Measurements from ENCODE around the gene CHMP4A. TPM values are rescaled to one million over a fixed set of nuclear protein-coding genes. Genes with fewer than 3 reads are reported as not detected.

The CHMP4A gene
- total and polyA plus RNA-seq, 2 of the 13 experiments (the other 11 are each of a cell fraction or from before 2014, with no cell fraction given) = 83.6 to 113 TPM

DNA sequence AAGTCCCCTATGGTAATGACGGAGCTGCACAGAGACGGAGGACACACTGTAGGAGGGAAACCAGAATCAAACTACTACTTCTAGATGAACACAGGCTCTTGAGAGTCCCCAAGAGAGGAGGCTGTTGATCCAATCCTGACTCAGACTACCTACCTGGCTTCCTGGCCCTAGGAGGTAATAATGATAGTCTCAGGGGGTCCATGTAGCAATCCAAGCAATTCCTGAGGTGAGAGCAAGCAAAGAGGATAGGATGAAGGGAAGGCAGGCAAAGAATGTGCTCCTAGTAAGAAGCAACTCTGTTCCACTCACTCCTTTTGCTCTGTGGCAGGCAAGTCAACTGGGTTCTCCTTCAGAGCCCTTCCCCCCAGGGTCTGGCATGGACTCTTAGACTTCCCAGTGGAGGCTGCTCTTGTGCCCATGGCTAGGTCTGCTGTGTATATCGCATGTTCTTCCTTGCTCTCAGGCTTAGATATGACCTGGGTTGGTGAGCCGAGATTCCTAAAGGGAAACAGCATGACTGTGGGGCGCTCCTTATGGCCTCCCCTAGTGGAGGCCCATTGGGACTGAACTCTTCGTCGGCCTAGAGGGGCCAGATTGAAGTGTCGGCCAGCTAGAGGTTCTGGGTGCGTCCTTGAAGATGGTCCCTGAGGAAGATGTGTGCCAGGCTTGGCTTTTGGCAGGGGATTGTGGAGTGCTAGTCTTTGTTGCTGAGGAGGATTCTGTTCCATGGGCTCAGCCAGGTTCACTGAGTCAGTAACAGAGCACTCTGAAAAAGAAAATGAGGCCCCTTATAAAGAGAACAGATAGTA, 27.0 kb upstream of the CHMP4A start (continued):
- TF ChIP-seq PHF20 (CRISPR knock-in tag; IDR thresholded peaks at IDR 0.05) (0 out of 2 replicates have a peak, but pooled peaks have one; percentile 37), ZC3H13 (CRISPR knock-in tag; IDR thresholded peaks at IDR 0.05) (peak; percentile 25; the same call in 1 of the 2 replicates), SNAPC5 (CRISPR knock-in tag; IDR thresholded peaks at IDR 0.05; ENCODE audit: borderline replicate concordance) (no peak), POLR2AphosphoS5 (IDR thresholded peaks at IDR 0.05; ENCODE audit: low read depth, low read length) (peak; percentile 37; the same call in 1 of the 2 replicates), ZNF710 (CRISPR knock-in tag; IDR thresholded peaks at IDR 0.05; ENCODE audit: borderline replicate concordance) (0 out of 2 replicates have a peak, but pooled peaks have one; percentile 47), TAF15 (IDR thresholded peaks at IDR 0.05; ENCODE audit: low read depth, low read length, poor library complexity, severe bottlenecking) (no peak), POLR2A (IDR thresholded peaks at IDR 0.05; ENCODE audit: insufficient read depth in 1 of 2, low read depth in 2 of 2, low read length in 2 of 2) (peak in 1 of 2 experiments; percentile 36; a peak in 1 of 4 replicates), SP4 (CRISPR knock-in tag; IDR thresholded peaks at IDR 0.05) (peak; percentile 24; the same call in 1 of the 2 replicates), ZNF605 (CRISPR knock-in tag; IDR thresholded peaks at IDR 0.05) (peak; percentile 47; the same call in 1 of the 2 replicates), HNF4A (CRISPR knock-in tag; IDR thresholded peaks at IDR 0.05) (no peak), ZNF354B (CRISPR knock-in tag; IDR thresholded peaks at IDR 0.05) (0 out of 2 replicates have a peak, but pooled peaks have one; percentile 57), ZNF83 (CRISPR knock-in tag; IDR thresholded peaks at IDR 0.05; ENCODE audit: borderline replicate concordance) (0 out of 2 replicates have a peak, but pooled peaks have one; percentile 53), ZNF558 (CRISPR knock-in tag; IDR thresholded peaks at IDR 0.05; ENCODE audit: borderline replicate concordance) (0 out of 2 replicates have a peak, but pooled peaks have one; percentile 11), NFIB (CRISPR knock-in tag; IDR thresholded peaks at IDR 0.05; ENCODE audit: borderline replicate concordance) (0 out of 2 replicates have a peak, but pooled peaks have one; percentile 64), ZNF576 (CRISPR knock-in tag; IDR thresholded peaks at IDR 0.05) (0 out of 2 replicates have a peak, but pooled peaks have one; percentile 61), TAF1 (CRISPR knock-in tag; IDR thresholded peaks at IDR 0.05) (0 out of 2 replicates have a peak, but pooled peaks have one; percentile 13), TRIM24 (CRISPR knock-in tag; IDR thresholded peaks at IDR 0.05) (0 out of 2 replicates have a peak, but pooled peaks have one; percentile 15), HIVEP1 (CRISPR knock-in tag; IDR thresholded peaks at IDR 0.05) (peak; percentile 7; the same call in 1 of the 2 replicates)
- TF ChIP-seq, protein P1, sequence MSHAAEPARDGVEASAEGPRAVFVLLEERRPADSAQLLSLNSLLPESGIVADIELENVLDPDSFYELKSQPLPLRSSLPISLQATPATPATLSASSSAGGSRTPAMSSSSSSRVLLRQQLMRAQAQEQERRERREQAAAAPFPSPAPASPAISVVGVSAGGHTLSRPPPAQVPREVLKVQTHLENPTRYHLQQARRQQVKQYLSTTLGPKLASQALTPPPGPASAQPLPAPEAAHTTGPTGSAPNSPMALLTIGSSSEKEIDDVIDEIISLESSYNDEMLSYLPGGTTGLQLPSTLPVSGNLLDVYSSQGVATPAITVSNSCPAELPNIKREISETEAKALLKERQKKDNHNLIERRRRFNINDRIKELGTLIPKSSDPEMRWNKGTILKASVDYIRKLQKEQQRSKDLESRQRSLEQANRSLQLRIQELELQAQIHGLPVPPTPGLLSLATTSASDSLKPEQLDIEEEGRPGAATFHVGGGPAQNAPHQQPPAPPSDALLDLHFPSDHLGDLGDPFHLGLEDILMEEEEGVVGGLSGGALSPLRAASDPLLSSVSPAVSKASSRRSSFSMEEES (CRISPR knock-in tag; IDR thresholded peaks at IDR 0.05) = no peak
- TF ChIP-seq, protein P2, sequence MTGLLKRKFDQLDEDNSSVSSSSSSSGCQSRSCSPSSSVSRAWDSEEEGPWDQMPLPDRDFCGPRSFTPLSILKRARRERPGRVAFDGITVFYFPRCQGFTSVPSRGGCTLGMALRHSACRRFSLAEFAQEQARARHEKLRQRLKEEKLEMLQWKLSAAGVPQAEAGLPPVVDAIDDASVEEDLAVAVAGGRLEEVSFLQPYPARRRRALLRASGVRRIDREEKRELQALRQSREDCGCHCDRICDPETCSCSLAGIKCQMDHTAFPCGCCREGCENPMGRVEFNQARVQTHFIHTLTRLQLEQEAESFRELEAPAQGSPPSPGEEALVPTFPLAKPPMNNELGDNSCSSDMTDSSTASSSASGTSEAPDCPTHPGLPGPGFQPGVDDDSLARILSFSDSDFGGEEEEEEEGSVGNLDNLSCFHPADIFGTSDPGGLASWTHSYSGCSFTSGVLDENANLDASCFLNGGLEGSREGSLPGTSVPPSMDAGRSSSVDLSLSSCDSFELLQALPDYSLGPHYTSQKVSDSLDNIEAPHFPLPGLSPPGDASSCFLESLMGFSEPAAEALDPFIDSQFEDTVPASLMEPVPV (CRISPR knock-in tag; IDR thresholded peaks at IDR 0.05) = 0 out of 2 replicates have a peak, but pooled peaks have one; percentile 39
- TF ChIP-seq, protein P3, sequence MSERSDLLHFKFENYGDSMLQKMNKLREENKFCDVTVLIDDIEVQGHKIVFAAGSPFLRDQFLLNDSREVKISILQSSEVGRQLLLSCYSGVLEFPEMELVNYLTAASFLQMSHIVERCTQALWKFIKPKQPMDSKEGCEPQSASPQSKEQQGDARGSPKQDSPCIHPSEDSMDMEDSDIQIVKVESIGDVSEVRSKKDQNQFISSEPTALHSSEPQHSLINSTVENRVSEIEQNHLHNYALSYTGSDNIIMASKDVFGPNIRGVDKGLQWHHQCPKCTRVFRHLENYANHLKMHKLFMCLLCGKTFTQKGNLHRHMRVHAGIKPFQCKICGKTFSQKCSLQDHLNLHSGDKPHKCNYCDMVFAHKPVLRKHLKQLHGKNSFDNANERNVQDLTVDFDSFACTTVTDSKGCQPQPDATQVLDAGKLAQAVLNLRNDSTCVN (CRISPR knock-in tag; IDR thresholded peaks at IDR 0.05; ENCODE audit: borderline replicate concordance) = no peak

Measured in HepG2 (cell line).